CD8-positive, alpha-beta memory T cell (primary cell): ENCODE data around the gene OSBPL9. TPM values are rescaled to one million over a fixed set of nuclear protein-coding genes. Genes with fewer than 3 reads are reported as not detected.

Experiments
- CTCF ChIA-PET: fragments of 350-600 bp; sonication (Branson Sonifier 250); formaldehyde crosslinking; loops from one replicate; lab custom pipeline; 2021; ENCODE audit warnings: antibody characterized with exemption; lab: Charles Lee
- POLR2A ChIA-PET: fragments of 350-600 bp; sonication (Branson Sonifier 250); formaldehyde crosslinking; loops from one replicate; lab custom pipeline; 2021; ENCODE audit warnings: antibody characterized with exemption; lab: Charles Lee
- DNase-seq, 5 donors: peaks; one replicate each; pipeline versions ENCODE4 v3.0.0 to v3.0.0-alpha.2; 2020 to 2022; ENCODE audit warnings: mixed read lengths in 1 of 5
- H3K27ac ChIP-seq: one replicate; pipeline ENCODE4 v1.7.0; 2013; ENCODE audit warnings: low read depth, mild to moderate bottlenecking, low read length, moderate library complexity
- H3K27me3 ChIP-seq: 2 replicates; pipeline ENCODE4 v1.7.0; 2013; ENCODE audit warnings: low read length, mild to moderate bottlenecking; ENCODE audit not compliant: insufficient read depth, poor library complexity, severe bottlenecking
- H3K36me3 ChIP-seq: 2 replicates; pipeline ENCODE4 v1.7.0; 2013; ENCODE audit warnings: mild to moderate bottlenecking, low read length, moderate library complexity; ENCODE audit not compliant: insufficient read depth
- H3K4me1 ChIP-seq: 2 replicates; pipeline ENCODE4 v1.7.0; 2013; ENCODE audit warnings: mild to moderate bottlenecking, low read length, moderate library complexity; ENCODE audit not compliant: insufficient read depth
- H3K4me3 ChIP-seq: 2 replicates; pipeline ENCODE4 v1.7.0; 2013; ENCODE audit warnings: mild to moderate bottlenecking, low read length
- H3K9me3 ChIP-seq: 2 replicates; pipeline ENCODE4 v1.7.0; 2013; ENCODE audit warnings: mild to moderate bottlenecking, low read length
- H3K27ac Mint-ChIP-seq, 8 donors: one replicate each; pipeline ENCODE4 v1.8.0; 2020 to 2021; ENCODE audit warnings: mixed read lengths in 8 of 8, mild to moderate bottlenecking in 6 of 8, inconsistent platforms in 3 of 8, moderate library complexity in 3 of 8
- H3K27me3 Mint-ChIP-seq, 2 donors: one replicate each; pipeline ENCODE4 v1.8.0; 2020 to 2021; ENCODE audit warnings: mixed read lengths in 2 of 2, mild to moderate bottlenecking in 1 of 2, moderate library complexity in 1 of 2
- H3K36me3 Mint-ChIP-seq, 3 donors: one replicate each; pipeline ENCODE4 v1.8.0; 2020 to 2021; ENCODE audit warnings: mixed read lengths in 3 of 3, inconsistent platforms in 1 of 3, mild to moderate bottlenecking in 1 of 3
- H3K4me1 Mint-ChIP-seq, 3 donors: one replicate each; pipeline ENCODE4 v1.8.0; 2020 to 2021; ENCODE audit warnings: mixed read lengths in 3 of 3, inconsistent platforms in 1 of 3, mild to moderate bottlenecking in 1 of 3
- H3K4me3 Mint-ChIP-seq, 7 donors: one replicate each; pipeline ENCODE4 v1.8.0; 2020 to 2021; ENCODE audit warnings: mixed read lengths in 7 of 7, mild to moderate bottlenecking in 6 of 7, moderate library complexity in 4 of 7, inconsistent platforms in 2 of 7
- H3K9me3 Mint-ChIP-seq, 5 donors: one replicate each; pipeline ENCODE4 v1.8.0; 2020 to 2022; ENCODE audit warnings: mixed read lengths in 5 of 5, mild to moderate bottlenecking in 3 of 5, moderate library complexity in 2 of 5, inconsistent platforms in 1 of 5
- polyA plus RNA-seq: library from polyadenylated mRNA; unstranded; fragments of 300-500 nt; fragmentation: Illumina TruSeq; gene quantifications from one replicate; pipeline ENCODE4 v1.2.3, GENCODE V29; 2021
- total RNA-seq, 2 experiments: library from RNA; stranded (reverse); gene quantifications; one replicate each; pipeline ENCODE4 v1.2.3, GENCODE V29; 2021

OSBPL9 gene
- total and polyA plus RNA-seq, 3 experiments from 2014 or later, result 43.4 to 48.0 (median 47.6) TPM

- Mint-ChIP-seq H3K4me3 (no peak overlapping the region), H3K27me3 (no peaks in the 10 kb centered on the region), H3K27ac (no peak overlapping the region), H3K36me3 (peaks cover 0 to 37% (median 9%) of the 10 kb centered on the region in 3 donors), H3K9me3 (no peaks in the 10 kb centered on the region), H3K4me1 (peaks cover 3 to 15% (median 12%) of the 10 kb centered on the region in 3 donors)
- H3K27ac ChIP-seq, result no peak overlapping the region
- H3K36me3 ChIP-seq, result peaks cover 4% of the 10 kb centered on the region
- H3K9me3 ChIP-seq, result no peaks in the 10 kb centered on the region
- DNase-seq, result no peak
- H3K27me3 ChIP-seq, result no peaks in the 10 kb centered on the region
- CTCF ChIA-PET, result no interaction called here
- H3K4me1 ChIP-seq, result no peaks in the 10 kb centered on the region
- H3K4me3 ChIP-seq, result no peak overlapping the region
- POLR2A ChIA-PET, result no interaction called here
Observed at GRCh38 chr1:51651552-51651942, 34.7 kb downstream of the OSBPL9 start.

- CTCF ChIA-PET, result no interaction called here
- no peaks in the 10 kb centered on the region for H3K27me3 Mint-ChIP-seq
- peaks cover 3 to 11% (median 10%) of the 10 kb centered on the region in 3 donors for H3K4me1 Mint-ChIP-seq
- Histone ChIP-seq H3K4me3 (no peak overlapping the region), H3K27ac (no peak overlapping the region), H3K36me3 (peaks cover 4% of the 10 kb centered on the region), H3K4me1 (no peaks in the 10 kb centered on the region), H3K27me3 (no peaks in the 10 kb centered on the region), H3K9me3 (no peaks in the 10 kb centered on the region)
- H3K27ac Mint-ChIP-seq, result no peak overlapping the region
- H3K9me3 Mint-ChIP-seq, result no peaks in the 10 kb centered on the region
- peaks cover 0 to 45% (median 14%) of the 10 kb centered on the region in 3 donors for H3K36me3 Mint-ChIP-seq
- H3K4me3 Mint-ChIP-seq, result no peak overlapping the region
- no peak for DNase-seq
- POLR2A ChIA-PET, result no interaction called here
Observed at GRCh38 chr1:51652599-51652998, 35.7 kb downstream of the OSBPL9 start.

- POLR2A ChIA-PET, result no interaction called here
- Histone ChIP-seq H3K27me3 (no peaks in the 10 kb centered on the region), H3K27ac (no peak overlapping the region), H3K4me3 (no peak overlapping the region), H3K4me1 (no peaks in the 10 kb centered on the region), H3K36me3 (peaks cover 4% of the 10 kb centered on the region), H3K9me3 (no peaks in the 10 kb centered on the region)
- peaks cover 0 to 45% (median 14%) of the 10 kb centered on the region in 3 donors for H3K36me3 Mint-ChIP-seq
- no peak for DNase-seq
- H3K27ac Mint-ChIP-seq, result peak overlapping the region in 1 of 8 donors; percentile 9
- no peaks in the 10 kb centered on the region for H3K27me3 Mint-ChIP-seq
- CTCF ChIA-PET, result no interaction called here
- H3K4me3 Mint-ChIP-seq, result no peak overlapping the region
- no peaks in the 10 kb centered on the region for H3K9me3 Mint-ChIP-seq
- H3K4me1 Mint-ChIP-seq, result peaks cover 3 to 10% (median 6%) of the 10 kb centered on the region in 3 donors
Observed at GRCh38 chr1:51653127-51653526, 36.2 kb downstream of the OSBPL9 start.

GRCh38 chr1:51654000-51654399, 37.1 kb downstream of the OSBPL9 start:
- Mint-ChIP-seq H3K27ac (no peak overlapping the region), H3K4me3 (no peak overlapping the region), H3K36me3 (peaks cover 0 to 45% (median 14%) of the 10 kb centered on the region in 3 donors), H3K9me3 (no peaks in the 10 kb centered on the region), H3K4me1 (peaks cover 3 to 8% (median 4%) of the 10 kb centered on the region in 3 donors), H3K27me3 (no peaks in the 10 kb centered on the region)
- CTCF ChIA-PET, result no interaction called here
- Histone ChIP-seq H3K9me3 (no peaks in the 10 kb centered on the region), H3K4me1 (no peaks in the 10 kb centered on the region), H3K4me3 (no peak overlapping the region), H3K27ac (no peak overlapping the region), H3K27me3 (no peaks in the 10 kb centered on the region), H3K36me3 (peaks cover 4% of the 10 kb centered on the region)
- DNase-seq, result no peak
- POLR2A ChIA-PET, result no interaction called here

GRCh38 chr1:51656374-51656773, 39.5 kb downstream of the OSBPL9 start:
- no peak overlapping the region for H3K4me3 Mint-ChIP-seq
- peaks cover 0 to 43% (median 15%) of the 10 kb centered on the region in 3 donors for H3K36me3 Mint-ChIP-seq
- POLR2A ChIA-PET, result interaction anchor here (0.6 kb wide), 1 partner anchor 223 kb away, joined by 4 read pairs; no protein-coding TSS in a partner anchor
- Histone ChIP-seq H3K27ac (no peak overlapping the region), H3K36me3 (peaks cover 4% of the 10 kb centered on the region), H3K4me1 (no peaks in the 10 kb centered on the region), H3K27me3 (no peaks in the 10 kb centered on the region), H3K4me3 (no peak overlapping the region), H3K9me3 (no peaks in the 10 kb centered on the region)
- no peak overlapping the region for H3K27ac Mint-ChIP-seq
- no peak for DNase-seq
- H3K4me1 Mint-ChIP-seq, result peaks cover 0 to 3% (median 0%) of the 10 kb centered on the region in 3 donors
- H3K9me3 Mint-ChIP-seq, result no peaks in the 10 kb centered on the region
- CTCF ChIA-PET, result no interaction called here
- H3K27me3 Mint-ChIP-seq, result no peaks in the 10 kb centered on the region

GRCh38 chr1:51660580-51660979, 43.7 kb downstream of the OSBPL9 start:
- POLR2A ChIA-PET, result no interaction called here
- CTCF ChIA-PET, result no interaction called here
- Histone ChIP-seq H3K36me3 (peaks cover 4% of the 10 kb centered on the region), H3K9me3 (no peaks in the 10 kb centered on the region), H3K4me3 (no peak overlapping the region), H3K4me1 (no peaks in the 10 kb centered on the region), H3K27me3 (no peaks in the 10 kb centered on the region), H3K27ac (no peak overlapping the region)
- Mint-ChIP-seq H3K27ac (no peak overlapping the region), H3K9me3 (no peaks in the 10 kb centered on the region), H3K4me1 (no peaks in the 10 kb centered on the region), H3K27me3 (no peaks in the 10 kb centered on the region), H3K4me3 (no peak overlapping the region), H3K36me3 (peaks cover 4 to 19% (median 13%) of the 10 kb centered on the region in 3 donors)
- DNase-seq, result no peak

- CTCF ChIA-PET, result no interaction called here
- Histone ChIP-seq H3K27me3 (no peaks in the 10 kb centered on the region), H3K9me3 (no peaks in the 10 kb centered on the region), H3K27ac (no peak overlapping the region), H3K36me3 (peaks cover 2% of the 10 kb centered on the region), H3K4me3 (no peak overlapping the region), H3K4me1 (no peaks in the 10 kb centered on the region)
- H3K4me3 Mint-ChIP-seq, result no peak overlapping the region
- no peak overlapping the region for H3K27ac Mint-ChIP-seq
- POLR2A ChIA-PET, result no interaction called here
- no peaks in the 10 kb centered on the region for H3K9me3 Mint-ChIP-seq
- peaks cover 0 to 2% (median 2%) of the 10 kb centered on the region in 3 donors for H3K4me1 Mint-ChIP-seq
- H3K36me3 Mint-ChIP-seq, result peaks cover 4 to 15% (median 13%) of the 10 kb centered on the region in 3 donors
- no peaks in the 10 kb centered on the region for H3K27me3 Mint-ChIP-seq
- no peak for DNase-seq
Observed at GRCh38 chr1:51661081-51661518, 44.2 kb downstream of the OSBPL9 start.

GRCh38 chr1:51663105-51663504, 46.2 kb downstream of the OSBPL9 start:
- Histone ChIP-seq H3K4me1 (no peaks in the 10 kb centered on the region), H3K9me3 (no peaks in the 10 kb centered on the region), H3K4me3 (no peak overlapping the region), H3K27me3 (no peaks in the 10 kb centered on the region), H3K36me3 (no peaks in the 10 kb centered on the region), H3K27ac (no peak overlapping the region)
- no peaks in the 10 kb centered on the region for H3K9me3 Mint-ChIP-seq
- no peaks in the 10 kb centered on the region for H3K27me3 Mint-ChIP-seq
- DNase-seq, result no peak
- H3K4me1 Mint-ChIP-seq, result peaks cover 2 to 9% (median 7%) of the 10 kb centered on the region in 3 donors
- H3K36me3 Mint-ChIP-seq, result peaks cover 4 to 9% (median 6%) of the 10 kb centered on the region in 3 donors
- ChIA-PET CTCF (no interaction called here), POLR2A (interaction anchor here (0.7 kb wide), 1 partner anchor 46 kb away, joined by 6 read pairs; no protein-coding TSS in a partner anchor)
- no peak overlapping the region for H3K27ac Mint-ChIP-seq
- H3K4me3 Mint-ChIP-seq, result no peak overlapping the region
